Retinal pigment epithelial cell (primary cell): ENCODE results near the gene KRT28.

Source experiments
- DNase-seq: peaks from one replicate; pipeline ENCODE4 v3.0.0-alpha.2; 2010; ENCODE audit warnings: low read depth
- H3K4me3 ChIP-seq: 2 replicates; pipeline ENCODE4 v1.5.1; 2011; ENCODE audit warnings: mild to moderate bottlenecking, low read length, control low read depth, moderate library complexity
- TF ChIP-seq, protein P1 (sequence below): conservative IDR thresholded peaks from 2 replicates; pipeline ENCODE4 v1.5.1; 2011; ENCODE audit warnings: low read depth, low read length, control low read depth, inconsistent platforms

Gene KRT28

DNA sequence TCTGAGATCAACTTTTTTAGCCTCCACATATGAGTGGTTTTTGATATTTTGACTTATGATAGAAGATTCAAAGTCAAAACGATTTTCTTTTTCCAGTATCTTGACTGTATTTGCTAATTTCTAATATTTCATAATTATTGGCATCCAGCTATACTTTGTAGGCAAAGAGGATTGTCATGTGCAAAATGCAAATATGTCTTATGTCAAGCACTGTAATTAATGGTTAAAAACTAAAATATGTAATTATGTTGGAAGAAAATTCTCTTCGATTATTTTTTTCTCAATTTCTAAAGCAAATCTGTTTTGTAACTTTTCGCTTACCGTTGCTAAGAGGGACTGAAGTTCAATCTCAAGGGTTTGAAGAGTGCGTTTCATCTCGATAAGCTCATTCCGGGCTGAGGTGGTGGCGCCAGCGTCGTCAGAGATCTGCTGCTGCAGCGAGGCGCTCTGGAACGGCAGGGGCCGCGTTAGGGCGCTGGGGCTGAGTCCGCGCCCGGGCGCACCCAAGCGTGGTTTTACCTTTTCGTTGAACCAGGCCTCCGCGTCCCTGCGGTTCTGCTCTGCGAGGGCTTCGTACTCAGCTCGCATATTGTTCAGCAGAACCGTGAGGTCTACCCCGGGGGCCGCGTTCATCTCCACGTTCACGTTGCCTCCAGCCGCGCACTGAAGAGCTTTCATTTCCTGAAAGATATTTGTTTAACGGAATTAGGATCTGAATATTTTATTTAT, 20.4 kb downstream of the KRT28 start:
- TF ChIP-seq, protein P1, sequence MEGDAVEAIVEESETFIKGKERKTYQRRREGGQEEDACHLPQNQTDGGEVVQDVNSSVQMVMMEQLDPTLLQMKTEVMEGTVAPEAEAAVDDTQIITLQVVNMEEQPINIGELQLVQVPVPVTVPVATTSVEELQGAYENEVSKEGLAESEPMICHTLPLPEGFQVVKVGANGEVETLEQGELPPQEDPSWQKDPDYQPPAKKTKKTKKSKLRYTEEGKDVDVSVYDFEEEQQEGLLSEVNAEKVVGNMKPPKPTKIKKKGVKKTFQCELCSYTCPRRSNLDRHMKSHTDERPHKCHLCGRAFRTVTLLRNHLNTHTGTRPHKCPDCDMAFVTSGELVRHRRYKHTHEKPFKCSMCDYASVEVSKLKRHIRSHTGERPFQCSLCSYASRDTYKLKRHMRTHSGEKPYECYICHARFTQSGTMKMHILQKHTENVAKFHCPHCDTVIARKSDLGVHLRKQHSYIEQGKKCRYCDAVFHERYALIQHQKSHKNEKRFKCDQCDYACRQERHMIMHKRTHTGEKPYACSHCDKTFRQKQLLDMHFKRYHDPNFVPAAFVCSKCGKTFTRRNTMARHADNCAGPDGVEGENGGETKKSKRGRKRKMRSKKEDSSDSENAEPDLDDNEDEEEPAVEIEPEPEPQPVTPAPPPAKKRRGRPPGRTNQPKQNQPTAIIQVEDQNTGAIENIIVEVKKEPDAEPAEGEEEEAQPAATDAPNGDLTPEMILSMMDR, result no peak

DNA sequence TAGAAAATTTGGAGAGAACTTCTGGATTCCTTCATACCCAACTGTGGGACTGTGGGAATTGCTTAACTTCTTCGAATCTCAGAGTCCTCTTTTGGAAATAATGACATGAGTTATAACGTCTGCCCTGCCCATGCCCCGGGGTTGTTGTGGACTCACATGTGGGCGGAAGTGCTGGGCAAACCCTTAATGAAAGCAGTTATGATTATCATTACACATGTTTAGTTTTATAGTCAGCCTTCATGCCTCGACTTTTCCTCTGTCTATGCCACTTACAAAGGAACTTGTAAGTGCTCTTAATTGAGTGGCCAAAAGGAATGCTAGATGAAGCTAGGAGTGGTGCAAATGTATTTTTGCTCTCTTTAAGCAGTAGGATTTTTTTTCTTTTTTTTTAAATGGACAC, 21.3 kb downstream of the KRT28 start:
- no peak overlapping the region for H3K4me3 ChIP-seq
- TF ChIP-seq, protein P1, result no peak

More for the DNA sequence above, 20.4 kb downstream of the KRT28 start:
- no peak for DNase-seq
- H3K4me3 ChIP-seq, result peak overlapping the region; percentile 25

DNA sequence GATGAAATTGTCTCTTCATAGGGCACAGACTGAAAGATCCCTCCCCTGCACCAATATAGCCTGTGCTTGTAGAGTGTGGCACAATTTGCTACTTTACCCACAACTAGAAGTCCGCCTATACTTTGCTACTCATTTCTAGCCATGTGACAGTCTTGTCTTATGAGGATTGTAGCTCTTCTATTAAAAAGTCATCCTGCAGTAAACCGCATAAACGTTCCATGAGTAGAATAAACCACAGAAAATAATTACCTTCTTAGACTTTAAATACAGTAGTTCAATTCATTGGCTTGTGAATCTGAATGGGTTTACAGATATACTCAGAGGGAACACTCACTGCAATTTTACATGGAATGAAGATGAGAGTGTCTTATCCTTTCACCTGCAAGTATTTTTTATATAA, 21.8 kb downstream of the KRT28 start:
- TF ChIP-seq, protein P1, result no peak
- H3K4me3 ChIP-seq, result no peak overlapping the region
- no peak for DNase-seq

More for the DNA sequence above, 21.3 kb downstream of the KRT28 start:
- no peak for DNase-seq

DNA sequence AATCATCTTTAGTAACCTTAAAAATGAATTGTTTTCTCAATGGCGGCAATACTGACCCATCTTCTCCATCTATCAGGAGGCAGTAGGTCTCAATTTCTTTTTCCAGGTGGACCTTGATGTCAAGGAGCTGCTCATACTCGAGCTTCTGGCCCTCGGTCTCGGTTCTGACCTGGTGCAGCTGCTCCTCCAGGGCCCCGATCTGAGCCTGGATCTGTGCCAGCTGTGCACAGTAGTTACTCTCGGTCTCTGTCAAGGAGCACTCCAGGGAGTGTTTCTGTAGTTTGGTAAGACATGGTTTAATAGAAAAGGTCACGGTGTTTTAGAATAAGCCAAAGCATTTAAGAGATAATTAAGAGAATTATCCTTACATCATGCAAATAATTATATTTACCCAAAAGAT, 22.3 kb downstream of the KRT28 start:
- no peak for DNase-seq
- no peak overlapping the region for H3K4me3 ChIP-seq
- TF ChIP-seq, protein P1, result no peak

DNA sequence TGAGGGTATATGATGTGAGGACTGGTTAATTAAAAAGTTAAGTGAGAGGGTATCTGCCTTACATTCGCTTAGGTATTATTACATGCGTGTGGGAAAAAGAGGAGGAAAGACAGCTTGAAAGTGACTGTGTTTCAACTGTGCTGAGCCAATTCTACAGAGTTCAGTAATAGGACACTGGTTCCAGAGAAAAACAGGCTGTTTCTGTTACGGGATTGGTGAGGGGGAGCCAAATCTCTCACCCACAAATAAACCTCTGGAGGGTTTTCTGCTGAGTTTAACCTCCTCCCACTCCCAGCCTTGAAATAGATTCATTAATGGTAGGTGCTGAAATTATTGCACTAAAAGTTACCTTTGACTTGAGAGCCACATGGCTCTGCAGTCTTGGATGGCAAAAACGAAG, 23.8 kb downstream of the KRT28 start:
- DNase-seq, result no peak
- H3K4me3 ChIP-seq, result no peak overlapping the region
- TF ChIP-seq, protein P1, result no peak

DNA sequence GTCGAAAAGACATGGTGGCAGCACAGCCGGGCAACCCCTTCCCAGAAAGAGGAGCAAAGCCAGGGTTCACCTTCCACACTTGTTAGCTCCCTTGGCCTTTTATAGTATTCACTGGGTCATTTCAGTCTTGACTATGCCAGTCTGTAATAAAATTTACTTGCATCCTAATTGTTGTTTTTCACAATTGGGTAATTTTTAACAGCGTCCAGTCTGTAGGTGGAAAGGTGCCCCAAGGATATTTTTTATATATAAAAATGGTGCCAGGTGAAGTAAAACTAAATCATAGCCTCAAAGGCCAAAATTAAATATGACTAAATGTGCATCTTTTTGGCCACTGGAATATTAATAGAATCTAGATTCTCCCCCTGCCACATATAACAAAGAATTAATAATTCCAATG, 27.7 kb downstream of the KRT28 start, which contains the start of gene KRT26:
TSS of gene KRT26 (minus strand) at position 101 of the 400 bp plus-strand sequence. CDS start at position 13, 88 bp downstream.
- DNase-seq, result no peak
- no peak within 1 kb of the TSS for H3K4me3 ChIP-seq
- TF ChIP-seq, protein P1, result no peak

DNA sequence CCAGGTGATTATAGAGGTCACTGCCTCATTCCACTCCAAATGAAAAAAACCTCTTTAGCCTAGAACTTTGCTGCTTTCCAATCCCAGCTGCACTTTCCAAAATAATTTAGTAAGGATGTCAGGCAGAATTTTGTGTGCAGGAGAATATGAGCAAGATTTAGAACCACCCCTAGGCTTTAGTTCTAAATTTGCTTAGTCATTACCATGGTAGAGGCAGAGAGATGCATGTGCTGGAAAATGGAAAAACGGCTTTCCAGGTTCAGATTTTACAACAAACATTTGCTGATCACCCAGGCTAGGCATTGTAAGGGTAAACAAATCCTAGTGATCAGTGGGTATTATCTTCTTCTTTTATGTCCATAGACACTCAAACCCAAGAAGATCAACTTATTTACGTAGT, 34.1 kb downstream of the KRT28 start:
- no peak overlapping the region for H3K4me3 ChIP-seq

More for the DNA sequence above, 34.1 kb downstream of the KRT28 start:
- TF ChIP-seq, protein P1, result no peak
- DNase-seq, result no peak
